Right kidney (tissue), 1 donor: ENCODE data around the gene NFIC.

Experiments used
- DNase-seq: peaks from one replicate; pipeline ENCODE4 v3.0.0-alpha.2; 2016

NFIC gene

DNA sequence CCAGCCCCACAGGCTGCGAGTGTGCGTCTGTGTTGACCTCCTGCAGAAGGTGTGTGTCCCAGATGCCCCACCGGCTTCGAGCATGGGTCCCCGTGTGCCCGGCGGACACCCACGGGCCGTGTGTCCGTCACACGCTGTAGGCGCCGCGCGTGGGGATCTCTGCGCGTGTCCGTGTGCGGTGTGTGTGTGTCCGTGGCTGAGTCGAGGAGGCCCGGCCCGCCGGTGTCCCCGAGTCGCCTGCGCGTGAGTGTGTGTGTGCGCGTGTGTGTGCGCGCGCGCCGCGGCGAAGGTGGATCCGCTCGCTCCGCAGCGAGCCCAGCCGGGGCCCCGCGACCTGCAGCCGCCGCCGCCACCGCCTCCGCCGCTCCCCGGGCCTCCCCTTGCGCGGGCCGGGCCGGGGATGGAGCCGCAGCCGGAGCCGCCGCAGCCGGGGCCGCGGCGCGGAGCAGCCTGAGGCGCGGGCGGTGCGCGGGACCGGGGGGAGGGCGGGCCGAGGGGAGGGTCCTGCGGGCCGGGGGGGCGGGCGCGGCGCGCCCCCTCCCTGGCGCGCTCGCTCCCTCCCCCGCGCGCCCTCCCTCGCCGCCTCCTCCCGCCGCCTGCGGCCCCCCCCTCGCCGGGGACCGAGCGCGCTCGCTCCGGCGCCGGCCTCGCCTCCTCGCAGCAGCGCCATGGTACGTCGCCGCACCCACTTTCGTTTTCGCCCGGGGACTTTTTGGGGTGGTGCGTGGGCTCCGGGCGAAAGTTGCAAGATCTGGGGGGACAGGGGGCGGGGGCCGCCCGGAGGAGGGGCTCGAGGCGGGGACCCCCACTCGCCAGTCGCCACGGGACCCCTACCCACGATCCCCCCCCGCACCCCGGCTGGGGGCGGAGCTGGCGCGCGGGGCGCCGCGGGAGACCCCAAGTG is 7.1 kb upstream of the NFIC start:
- DNase-seq: peak; percentile 77

GRCh38 chr19:3359919-3360420 is 6.4 kb upstream of the NFIC start:
- DNase-seq: no peak

- DNase-seq: peak; percentile 82
Observed at GRCh38 chr19:3360421-3361383, 5.7 kb upstream of the NFIC start.

DNA sequence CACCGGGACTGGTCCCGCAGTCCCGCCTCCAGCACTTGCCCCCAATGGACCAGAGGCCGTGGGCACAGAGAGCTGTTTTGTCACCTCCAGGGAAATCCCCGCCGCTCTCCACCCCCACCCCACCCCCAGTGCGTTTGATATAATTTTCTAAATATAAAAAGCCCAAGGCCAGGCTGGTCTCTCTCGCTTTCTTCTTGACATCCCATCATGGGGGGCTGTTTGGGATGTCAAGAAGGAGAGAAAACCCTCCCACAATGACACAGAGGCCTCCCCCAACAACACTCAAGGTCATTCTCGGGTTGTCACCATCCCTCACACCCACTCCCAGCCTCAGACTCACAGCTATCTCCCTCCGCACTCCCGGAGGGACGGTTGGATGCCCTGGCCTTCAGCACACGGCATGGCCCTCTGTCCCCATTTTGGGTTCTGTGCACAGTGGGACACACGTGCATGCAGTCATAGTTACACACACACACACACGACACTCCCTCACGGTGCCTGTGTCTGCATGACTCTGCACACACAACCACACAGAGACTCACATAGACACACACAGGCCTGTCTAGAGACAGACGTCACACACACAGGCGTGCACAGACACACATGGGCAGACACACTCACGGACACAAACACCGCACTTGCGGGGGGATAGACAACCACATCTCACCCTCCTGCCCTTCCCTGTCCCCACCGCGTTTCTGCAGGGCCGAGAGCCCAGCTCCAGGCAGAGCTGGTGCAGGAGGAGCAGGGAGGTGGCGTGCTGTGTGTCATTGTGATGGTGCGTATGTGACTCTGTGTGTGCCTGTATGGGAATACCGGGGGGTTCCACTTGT is 4.8 kb upstream of the NFIC start:
- DNase-seq: no peak

DNA sequence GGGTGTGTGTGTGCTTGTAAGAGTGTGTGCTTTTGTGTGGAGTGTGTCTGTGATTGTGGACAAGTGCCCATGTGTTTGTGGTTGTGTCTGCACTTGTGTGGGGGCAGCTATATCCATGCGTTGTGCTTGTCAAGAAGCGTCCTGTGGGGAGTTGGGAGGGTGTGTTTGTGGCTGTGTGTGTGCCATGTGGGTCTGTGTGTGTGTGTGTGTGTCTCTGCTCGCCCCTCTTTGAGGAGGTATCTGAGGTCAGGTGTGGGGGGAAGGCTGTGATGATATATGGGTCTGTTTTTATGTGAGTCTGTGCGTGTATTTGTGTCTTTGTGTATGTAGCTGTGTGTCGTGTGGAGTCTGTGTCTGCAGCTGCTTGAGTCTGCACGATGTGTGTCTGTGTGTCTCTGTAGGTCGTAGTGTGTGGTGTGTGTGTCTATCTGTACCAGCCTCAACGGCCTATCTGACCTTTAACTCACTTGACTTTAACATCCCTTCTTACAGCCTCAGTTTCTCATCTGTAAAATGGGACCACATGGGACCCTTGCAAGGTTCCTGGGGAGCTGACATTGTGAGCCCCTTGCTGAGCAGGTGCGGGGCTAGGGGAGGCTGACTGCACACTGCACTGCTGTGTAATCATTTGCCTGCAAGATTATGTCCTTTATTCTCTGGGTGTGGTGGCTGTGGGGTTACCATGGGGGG is 4.0 kb upstream of the NFIC start:
- no peak for DNase-seq

GRCh38 chr19:3363841-3364500 is 2.4 kb upstream of the NFIC start:
- no peak for DNase-seq

- DNase-seq: no peak
Observed at GRCh38 chr19:3364501-3364858, 1.9 kb upstream of the NFIC start.

DNA sequence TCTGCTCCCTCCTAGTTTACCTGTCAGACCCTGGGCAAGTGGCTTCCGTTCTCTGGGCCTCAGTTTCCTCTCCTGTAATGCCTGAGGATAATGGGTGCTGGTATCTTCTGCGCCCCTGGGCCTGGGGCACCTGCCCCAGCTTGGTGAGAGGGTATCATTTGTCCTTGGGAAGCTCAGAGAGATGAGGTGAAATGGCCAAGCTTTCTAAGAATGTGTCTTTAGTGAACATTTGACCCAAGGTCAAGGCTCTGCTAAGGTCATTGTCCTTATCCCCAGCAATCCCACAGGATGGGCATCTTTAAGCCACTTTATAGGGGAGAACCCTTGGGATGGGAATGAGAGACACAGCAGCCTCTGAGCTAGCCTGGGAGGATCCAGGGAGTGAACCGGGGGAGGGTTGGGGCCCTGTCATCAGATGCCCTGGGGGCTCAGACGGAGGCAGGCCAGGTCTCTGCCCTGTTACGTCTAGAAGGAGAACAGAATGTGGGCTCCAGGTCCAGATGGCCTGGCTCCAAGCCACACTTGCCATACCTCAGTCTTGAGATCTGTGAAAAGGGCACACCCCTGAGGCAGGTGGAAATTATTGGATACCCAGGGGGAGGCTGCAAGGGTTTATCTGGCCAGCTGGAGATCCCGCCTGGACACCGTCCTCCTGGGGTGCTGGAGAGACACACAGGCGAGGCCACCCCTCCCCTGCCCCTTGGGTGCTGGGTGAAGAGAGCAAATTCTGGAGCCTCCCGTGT is 1.1 kb upstream of the NFIC start:
- no peak for DNase-seq

GRCh38 chr19:3366753-3367627 is 607 bp downstream of the NFIC start:
- DNase-seq: peak; percentile 77

GRCh38 chr19:3367628-3368440 is 1.5 kb downstream of the NFIC start:
- no peak for DNase-seq

GRCh38 chr19:3368441-3368795 is 2.0 kb downstream of the NFIC start:
- peak; percentile 44 for DNase-seq

DNA sequence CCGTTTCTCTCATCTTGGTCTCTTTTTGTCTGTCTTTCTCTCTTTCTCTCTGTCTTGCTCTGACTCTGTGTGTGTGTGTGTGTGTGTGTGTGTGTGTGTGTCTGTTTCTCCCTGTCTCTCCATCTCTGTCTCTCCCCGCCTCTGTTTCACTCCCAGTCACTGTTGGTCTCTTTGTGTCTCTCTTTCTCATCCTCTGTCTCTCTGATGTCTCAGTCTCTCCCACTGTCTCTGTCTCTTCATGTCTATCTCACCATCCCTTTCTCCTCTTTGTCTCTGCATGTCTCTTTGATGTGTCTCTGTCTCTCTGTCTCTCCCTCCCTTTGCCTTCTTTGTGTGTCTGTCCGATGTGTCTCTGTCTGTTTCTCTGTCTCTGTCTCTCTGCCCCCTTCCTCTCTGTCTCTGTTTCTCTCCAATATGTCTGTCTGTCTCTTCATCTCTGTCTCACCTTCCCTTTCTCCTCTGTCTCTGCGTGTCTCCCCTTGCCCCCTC is 2.5 kb downstream of the NFIC start:
- DNase-seq: peak; percentile 41

- peak; percentile 67 for DNase-seq
Observed at GRCh38 chr19:3369337-3370213, 3.2 kb downstream of the NFIC start.

- peak; percentile 60 for DNase-seq
Observed at GRCh38 chr19:3370214-3370720, 3.9 kb downstream of the NFIC start.

GRCh38 chr19:3370728-3371591 is 4.6 kb downstream of the NFIC start:
- DNase-seq: no peak

GRCh38 chr19:3372413-3372812 is 6.0 kb downstream of the NFIC start:
- DNase-seq: no peak
